Fibroblast of villous mesenchyme (primary cell): Measurements from ENCODE around the gene TCN1. TPM values are rescaled to one million over a fixed set of nuclear protein-coding genes. Genes with fewer than 3 reads are reported as not detected.

Experiments
- DNase-seq: peaks from one replicate; pipeline ENCODE4 v3.0.0-alpha.2; 2010; ENCODE audit warnings: low read depth
- H3K4me3 ChIP-seq: 2 replicates; pipeline ENCODE4 v1.5.1; 2011; ENCODE audit warnings: low read depth, mild to moderate bottlenecking, low read length
- CTCF ChIP-seq: IDR thresholded peaks from 2 replicates; pipeline ENCODE4 v1.5.1; 2012; ENCODE audit warnings: low read depth, mild to moderate bottlenecking, low read length; ENCODE audit not compliant: insufficient read depth
- total RNA-seq: library from RNA; depleted of rRNA; stranded (reverse); fragments of >200 nt; gene quantifications from 2 replicates; pipeline ENCODE4 v1.2.3, GENCODE V29; 2012

TCN1 gene
- total RNA-seq, 1 donor: not detected

- TF ChIP-seq CTCF: no peak
- H3K4me3 ChIP-seq: peak within 1 kb of the TSS; percentile 100
- peak; percentile 89 for DNase-seq
Observed at GRCh38 chr11:59810189-59810910, 55.9 kb downstream of the TCN1 start, which contains the start of gene MRPL16. MRPL16 (minus strand) TSS chr11:59810778; CDS start chr11:59810658, 120 bp downstream.

GRCh38 chr11:59807047-59807610 lies 59.2 kb downstream of the TCN1 start:
- DNase-seq: no peak
- TF ChIP-seq CTCF: no peak
- no peak overlapping the region for H3K4me3 ChIP-seq

GRCh38 chr11:59804061-59804460 lies 62.2 kb downstream of the TCN1 start:
- DNase-seq: no peak
- no peak for TF ChIP-seq CTCF
- H3K4me3 ChIP-seq: no peak overlapping the region

Other genes with a start within 250 kb of the TCN1 start
- gene PATL1, start 197.4 kb downstream of the TCN1 start, total RNA-seq: 15.5 and 17.1 TPM in 2 replicates
- not detected in 2 replicates for gene OR10V1, start 152.6 kb downstream of the TCN1 start, total RNA-seq
- 33.7 and 38.7 TPM in 2 replicates for gene STX3, start 111.1 kb downstream of the TCN1 start, total RNA-seq
- 37.4 and 44.5 TPM in 2 replicates for gene MRPL16, start 55.7 kb downstream of the TCN1 start, total RNA-seq
- not detected in 2 replicates for gene CBLIF, start 21.0 kb downstream of the TCN1 start, total RNA-seq
- gene OOSP3, start 12.3 kb upstream of the TCN1 start, total RNA-seq: not detected in 2 replicates
- gene OOSP1, start 71.9 kb upstream of the TCN1 start, total RNA-seq: not detected in 2 replicates
- gene OOSP4A, start 97.5 kb upstream of the TCN1 start, total RNA-seq: not detected in 2 replicates
- not detected in 2 replicates for gene OOSP4B, start 150.7 kb upstream of the TCN1 start, total RNA-seq
- gene OOSP2, start 173.9 kb upstream of the TCN1 start, total RNA-seq: not detected in 2 replicates
- gene MS4A3, start 190.2 kb upstream of the TCN1 start, total RNA-seq: not detected in 2 replicates
- not detected in 2 replicates for gene MS4A2, start 222.2 kb upstream of the TCN1 start, total RNA-seq